Adrenal gland (tissue), 12 donors: ENCODE results near the gene ACVRL1. TPM values are rescaled to one million over a fixed set of nuclear protein-coding genes. Genes with fewer than 3 reads are reported as not detected.

Source experiments
- DNase-seq, 7 donors: peaks; one replicate each; pipeline ENCODE4 v3.0.0-alpha.2; 2019 to 2020
- H3K27ac ChIP-seq, 5 donors: fragments of 200-600 bp; sonication (generic) in 4 of 5; 1 replicate in 3 of 5; 2 replicates in 2 of 5; pipeline versions ENCODE4 v1.5.1 to v1.8.0; 2016 to 2020; ENCODE audit warnings: mild to moderate bottlenecking in 1 of 5
- H3K27me3 ChIP-seq: fragments of 200-600 bp; 2 replicates; pipeline ENCODE4 v1.8.0; 2021
- H3K36me3 ChIP-seq, 2 donors: fragments of 200-600 bp; replicated peaks in 1 of 2; 1 replicate in 1 of 2; 2 replicates in 1 of 2; pipeline versions ENCODE4 v1.5.1 to v1.8.0; 2018 to 2022
- H3K4me1 ChIP-seq, 2 donors: fragments of 200-600 bp; replicated peaks in 1 of 2; 1 replicate in 1 of 2; 2 replicates in 1 of 2; pipeline versions ENCODE4 v1.5.1 to v1.8.0; 2018 to 2021
- H3K4me3 ChIP-seq, 4 donors: fragments of 200-600 bp; sonication (generic) in 3 of 4; one replicate each; pipeline ENCODE4 v1.5.1; 2016 to 2018
- H3K9me3 ChIP-seq, 3 donors: fragments of 200-600 bp; sonication (generic) in 1 of 3; replicated peaks in 1 of 3; 1 replicate in 2 of 3; 2 replicates in 1 of 3; pipeline versions ENCODE4 v1.5.1 to v1.8.0; 2016 to 2021
- CTCF ChIP-seq, 6 experiments: fragments of 450-650 bp in 4 of 6; fragments of 200-600 bp in 2 of 6; sonication (generic) in 1 of 6; IDR thresholded peaks; 1 replicate in 5 of 6; 2 replicates in 1 of 6; pipeline versions ENCODE4 v1.5.1 to v1.8.0; 2016 to 2021; ENCODE audit warnings: antibody characterized with exemption in 6 of 6, mild to moderate bottlenecking in 2 of 6, moderate library complexity in 1 of 6
- POLR2A ChIP-seq, 2 donors: fragments of 450-650 bp; IDR thresholded peaks; one replicate each; pipeline ENCODE4 v1.6.1; 2017; ENCODE audit warnings: antibody characterized with exemption in 2 of 2, mild to moderate bottlenecking in 2 of 2, moderate library complexity in 1 of 2
- WGBS, 4 donors: extraction: QIAGEN DNeasy Blood & Tissue Kit in 2 of 4; methylation state at CpG; one replicate each; pipeline versions ENCODE4 v1.1.5 to v1.1.7; 2013 to 2017; 5-methylcytosine and 5-hydroxymethylcytosine counted together
- intact Hi-C, 2 donors: fragments of 100-400 bp; cut with DNase I; formaldehyde crosslinking; loops; one replicate each; pipeline versions ENCODE4 v1.14.1 to v1.15.0; 2022 to 2023
- polyA plus RNA-seq, 3 donors: library from polyadenylated mRNA; stranded (reverse); fragments of 200-250 nt in 2 of 3; fragments of 350-450 nt in 1 of 3; fragmentation: Illumina TruSeq in 1 of 3; extraction: RNeasy Lipid Tissue Mini Kit (QIAGEN cat#74804) in 1 of 3; gene quantifications; one replicate each; pipeline ENCODE4 v1.2.3, GENCODE V29; 2013 to 2014
- total RNA-seq, 9 donors: library from RNA; depleted of rRNA in 4 of 9; stranded (reverse); fragments of >200 nt in 4 of 9; fragments of 120-200 nt in 1 of 9; fragmentation: NEBNext Ultra II Directional in 1 of 9; extraction: Animal tissue kit (Norgen Biotek cat#: 25700) in 1 of 9; gene quantifications; one replicate each; pipeline versions ENCODE4 v1.1.0 to v1.2.4, GENCODE V29; 2013 to 2023
- donor health status: healthy with polysubstance abuse.
- donor health status: Bipolar disorder and iron deficiency.
- donor health status: DM: yes; HTN: yes; CAD: no.
- donor health status: DM: no; HTN: no; CAD: no.
- donor health status: DM: no; HTN: no; CAD: no.
- donor health status: DM: yes; HTN: yes; CAD: no.

Gene ACVRL1
- total and polyA plus RNA-seq, 12 donors: 7.8 to 117 (median 43.7) TPM

GRCh38 chr12:51941604-51942003 lies 34.3 kb downstream of the ACVRL1 start:
- H3K36me3 ChIP-seq: no peaks in the 10 kb centered on the region
- WGBS, 4 donors: 55 to 69% (median 67%) methylated on average over 4 of the region's 4 CpGs
- TF ChIP-seq POLR2A (IDR thresholded peaks at IDR 0.05) (no peak), CTCF (IDR thresholded peaks at IDR 0.05) (no peak)
- H3K4me1 ChIP-seq: peaks cover 0 to 6% of the 10 kb centered on the region in 2 donors
- no peak overlapping the region for H3K27ac ChIP-seq
- H3K4me3 ChIP-seq: no peak overlapping the region
- intact Hi-C loops: no loop called here
- no peaks in the 10 kb centered on the region for H3K9me3 ChIP-seq
- DNase-seq: peak in 1 of 7 donors; percentile 29
- no peaks in the 10 kb centered on the region for H3K27me3 ChIP-seq

- peak in 1 of 7 donors; percentile 14 for DNase-seq
- no peaks in the 10 kb centered on the region for H3K9me3 ChIP-seq
- H3K27me3 ChIP-seq: no peaks in the 10 kb centered on the region
- intact Hi-C loops: no loop called here
- TF ChIP-seq CTCF (IDR thresholded peaks at IDR 0.05): no peak
- TF ChIP-seq POLR2A (IDR thresholded peaks at IDR 0.05): no peak
- H3K27ac ChIP-seq: no peak overlapping the region
- H3K4me1 ChIP-seq: peaks cover 0 to 6% of the 10 kb centered on the region in 2 donors
- H3K36me3 ChIP-seq: no peaks in the 10 kb centered on the region
- H3K4me3 ChIP-seq: no peak overlapping the region
- WGBS, 4 donors: 82 to 93% (median 90%) methylated on average over 7 of the region's 7 CpGs
Measured at GRCh38 chr12:51942056-51942455, 34.8 kb downstream of the ACVRL1 start.

- Histone ChIP-seq H3K4me3 (no peak overlapping the region), H3K4me1 (peaks cover 0 to 6% of the 10 kb centered on the region in 2 donors), H3K9me3 (no peaks in the 10 kb centered on the region), H3K36me3 (no peaks in the 10 kb centered on the region), H3K27me3 (no peaks in the 10 kb centered on the region), H3K27ac (no peak overlapping the region)
- peak in 1 of 7 donors; percentile 29 for DNase-seq
- TF ChIP-seq CTCF (IDR thresholded peaks at IDR 0.05) (no peak), POLR2A (IDR thresholded peaks at IDR 0.05) (no peak)
- 86 to 93% (median 92%) methylated on average over 6 of the region's 6 CpGs for WGBS, 4 donors
- intact Hi-C loops: no loop called here
Measured at GRCh38 chr12:51942501-51943000, 35.2 kb downstream of the ACVRL1 start.

- no peaks in the 10 kb centered on the region for H3K27me3 ChIP-seq
- TF ChIP-seq POLR2A (IDR thresholded peaks at IDR 0.05): no peak
- TF ChIP-seq CTCF (IDR thresholded peaks at IDR 0.05): no peak
- no peaks in the 10 kb centered on the region for H3K36me3 ChIP-seq
- no peak overlapping the region for H3K4me3 ChIP-seq
- intact Hi-C loops: no loop called here
- peak in 1 of 7 donors; percentile 36 for DNase-seq
- 86 to 100% (median 97%) methylated on average over 2 of the region's 2 CpGs for WGBS, 4 donors
- H3K4me1 ChIP-seq: peaks cover 0 to 6% of the 10 kb centered on the region in 2 donors
- no peak overlapping the region for H3K27ac ChIP-seq
- no peaks in the 10 kb centered on the region for H3K9me3 ChIP-seq
Measured at GRCh38 chr12:51943346-51943745, 36.0 kb downstream of the ACVRL1 start.
